ENCODE data around the gene MANF.

The MANF gene

DNA sequence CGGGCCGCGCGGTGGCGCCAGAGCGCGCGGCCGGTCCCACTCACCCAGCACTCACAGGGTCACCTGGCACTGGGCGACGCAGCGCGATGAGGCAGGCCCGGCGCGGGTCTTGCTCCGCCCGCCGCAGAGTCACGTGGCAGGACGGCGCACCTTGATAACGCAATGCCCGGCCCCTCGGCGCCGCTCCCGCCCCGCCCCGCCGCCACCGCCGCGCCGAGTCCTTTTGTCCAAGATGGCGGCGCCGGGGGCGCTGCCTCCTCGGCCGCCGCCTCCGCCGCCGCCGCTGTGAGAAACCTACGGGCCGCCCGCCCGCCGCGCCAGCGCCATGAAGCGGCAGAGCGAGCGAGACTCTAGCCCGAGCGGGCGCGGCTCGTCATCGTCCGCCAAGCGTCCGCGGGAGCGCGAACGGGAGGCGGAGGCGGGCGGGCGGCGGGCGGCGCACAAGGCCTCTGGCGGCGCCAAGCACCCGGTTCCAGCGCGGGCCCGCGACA, 6.0 kb downstream of the MANF start, which contains the start of gene RBM15B:
RBM15B (plus strand) TSS at position 211 of the 491 bp plus-strand sequence; CDS start at position 326, 115 bp downstream.
- peak; percentile 97 for ATAC-seq
- Mint-ChIP-seq H3K4me1 (peaks cover 77% of the 10 kb centered on the region), H3K27me3 (no peaks in the 10 kb centered on the region), H3K4me3 (peak within 1 kb of the TSS; percentile 79), H3K36me3 (ENCODE audit: low read depth) (peaks cover 59% of the 10 kb centered on the region), H3K9me3 (no peaks in the 10 kb centered on the region), H3K27ac (peak within 1 kb of the TSS; percentile 86)
- peak; percentile 98 for DNase-seq

DNA sequence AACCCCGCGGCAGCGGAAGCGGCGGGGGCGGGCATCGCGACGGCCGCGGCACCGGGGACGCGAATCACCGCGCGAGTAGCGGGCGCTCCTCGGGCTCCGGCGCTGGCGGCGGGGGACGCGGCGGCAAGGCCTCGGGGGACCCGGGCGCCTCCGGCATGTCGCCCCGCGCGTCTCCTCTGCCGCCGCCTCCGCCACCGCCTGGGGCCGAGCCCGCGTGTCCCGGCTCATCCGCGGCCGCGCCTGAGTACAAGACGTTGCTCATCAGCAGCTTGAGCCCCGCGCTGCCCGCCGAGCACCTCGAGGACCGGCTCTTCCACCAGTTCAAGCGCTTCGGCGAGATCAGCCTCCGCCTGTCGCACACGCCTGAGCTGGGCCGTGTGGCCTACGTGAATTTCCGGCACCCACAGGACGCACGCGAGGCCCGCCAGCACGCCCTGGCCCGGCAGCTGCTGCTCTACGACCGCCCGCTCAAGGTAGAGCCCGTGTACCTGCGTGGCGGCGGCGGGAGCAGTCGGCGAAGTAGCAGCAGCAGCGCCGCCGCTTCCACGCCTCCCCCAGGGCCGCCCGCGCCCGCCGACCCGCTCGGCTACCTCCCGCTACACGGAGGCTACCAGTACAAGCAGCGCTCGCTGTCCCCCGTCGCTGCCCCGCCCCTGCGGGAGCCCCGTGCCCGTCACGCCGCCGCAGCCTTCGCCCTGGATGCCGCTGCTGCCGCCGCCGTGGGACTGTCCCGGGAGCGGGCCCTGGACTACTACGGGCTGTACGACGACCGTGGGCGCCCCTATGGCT, 6.7 kb downstream of the MANF start:
- Mint-ChIP-seq H3K4me3 (peak overlapping the region; percentile 79), H3K9me3 (no peaks in the 10 kb centered on the region), H3K27ac (peak overlapping the region; percentile 86), H3K36me3 (ENCODE audit: low read depth) (peaks cover 59% of the 10 kb centered on the region), H3K27me3 (no peaks in the 10 kb centered on the region), H3K4me1 (peaks cover 77% of the 10 kb centered on the region)
- DNase-seq = peak; percentile 36
- peak; percentile 4 for ATAC-seq

DNA sequence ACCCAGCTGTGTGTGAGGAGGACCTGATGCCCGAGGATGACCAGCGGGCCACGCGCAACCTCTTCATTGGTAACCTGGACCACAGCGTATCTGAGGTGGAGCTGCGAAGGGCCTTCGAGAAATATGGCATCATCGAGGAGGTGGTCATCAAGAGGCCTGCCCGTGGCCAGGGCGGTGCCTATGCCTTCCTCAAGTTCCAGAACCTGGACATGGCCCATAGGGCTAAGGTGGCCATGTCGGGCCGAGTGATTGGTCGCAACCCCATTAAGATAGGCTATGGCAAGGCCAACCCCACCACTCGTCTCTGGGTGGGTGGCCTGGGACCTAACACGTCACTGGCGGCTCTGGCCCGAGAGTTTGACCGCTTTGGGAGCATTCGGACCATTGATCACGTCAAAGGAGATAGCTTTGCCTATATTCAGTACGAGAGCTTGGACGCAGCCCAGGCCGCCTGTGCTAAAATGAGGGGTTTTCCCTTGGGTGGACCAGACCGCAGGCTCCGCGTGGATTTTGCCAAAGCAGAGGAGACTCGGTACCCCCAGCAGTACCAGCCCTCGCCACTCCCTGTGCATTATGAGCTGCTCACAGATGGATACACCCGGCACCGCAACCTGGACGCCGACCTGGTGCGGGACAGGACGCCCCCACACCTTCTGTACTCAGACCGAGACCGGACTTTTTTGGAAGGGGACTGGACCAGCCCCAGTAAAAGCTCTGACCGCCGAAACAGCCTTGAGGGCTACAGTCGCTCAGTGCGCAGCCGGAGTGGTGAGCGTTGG, 7.5 kb downstream of the MANF start:
- Mint-ChIP-seq H3K9me3 (no peaks in the 10 kb centered on the region), H3K4me3 (peak overlapping the region; percentile 79), H3K4me1 (peaks cover 71% of the 10 kb centered on the region), H3K27me3 (no peaks in the 10 kb centered on the region), H3K27ac (peak overlapping the region; percentile 73), H3K36me3 (ENCODE audit: low read depth) (peaks cover 58% of the 10 kb centered on the region)
- DNase-seq (no peak), ATAC-seq (no peak)

DNA sequence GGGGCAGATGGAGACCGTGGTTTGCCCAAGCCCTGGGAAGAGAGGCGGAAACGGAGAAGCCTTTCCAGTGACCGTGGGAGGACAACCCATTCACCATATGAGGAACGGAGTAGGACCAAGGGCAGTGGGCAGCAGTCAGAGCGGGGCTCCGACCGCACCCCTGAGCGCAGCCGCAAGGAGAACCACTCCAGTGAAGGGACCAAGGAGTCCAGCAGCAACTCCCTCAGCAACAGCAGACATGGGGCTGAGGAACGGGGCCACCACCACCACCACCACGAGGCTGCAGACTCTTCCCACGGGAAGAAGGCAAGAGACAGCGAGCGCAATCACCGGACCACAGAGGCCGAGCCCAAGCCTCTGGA, 8.0 kb downstream of the MANF start:
- H3K36me3 Mint-ChIP-seq (ENCODE audit: low read depth) = peaks cover 53% of the 10 kb centered on the region
- H3K4me3 Mint-ChIP-seq = peak overlapping the region; percentile 79
- H3K27ac Mint-ChIP-seq = peak overlapping the region; percentile 73
- no peaks in the 10 kb centered on the region for H3K27me3 Mint-ChIP-seq
- no peak for DNase-seq
- H3K4me1 Mint-ChIP-seq = peaks cover 65% of the 10 kb centered on the region
- no peak for ATAC-seq
- H3K9me3 Mint-ChIP-seq = no peaks in the 10 kb centered on the region

DNA sequence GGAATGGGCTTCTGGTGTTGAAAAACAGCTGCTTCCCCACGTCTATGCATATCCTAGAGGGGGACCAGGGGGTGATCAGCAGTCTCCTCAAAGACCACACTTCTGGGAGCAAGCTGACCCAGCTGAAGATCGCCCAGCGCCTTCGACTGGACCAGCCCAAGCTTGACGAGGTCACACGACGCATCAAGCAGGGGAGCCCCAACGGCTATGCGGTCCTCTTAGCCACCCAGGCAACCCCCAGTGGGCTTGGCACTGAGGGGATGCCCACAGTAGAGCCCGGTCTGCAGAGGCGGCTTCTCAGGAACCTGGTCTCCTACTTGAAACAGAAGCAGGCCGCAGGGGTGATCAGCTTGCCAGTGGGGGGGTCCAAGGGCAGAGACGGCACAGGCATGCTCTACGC, 8.5 kb downstream of the MANF start:
- no peak for DNase-seq
- peaks cover 61% of the 10 kb centered on the region for H3K4me1 Mint-ChIP-seq
- H3K4me3 Mint-ChIP-seq = peak overlapping the region; percentile 79
- no peak for ATAC-seq
- H3K36me3 Mint-ChIP-seq (ENCODE audit: low read depth) = peaks cover 49% of the 10 kb centered on the region
- H3K27me3 Mint-ChIP-seq = no peaks in the 10 kb centered on the region
- no peak overlapping the region for H3K27ac Mint-ChIP-seq
- no peaks in the 10 kb centered on the region for H3K9me3 Mint-ChIP-seq

DNA sequence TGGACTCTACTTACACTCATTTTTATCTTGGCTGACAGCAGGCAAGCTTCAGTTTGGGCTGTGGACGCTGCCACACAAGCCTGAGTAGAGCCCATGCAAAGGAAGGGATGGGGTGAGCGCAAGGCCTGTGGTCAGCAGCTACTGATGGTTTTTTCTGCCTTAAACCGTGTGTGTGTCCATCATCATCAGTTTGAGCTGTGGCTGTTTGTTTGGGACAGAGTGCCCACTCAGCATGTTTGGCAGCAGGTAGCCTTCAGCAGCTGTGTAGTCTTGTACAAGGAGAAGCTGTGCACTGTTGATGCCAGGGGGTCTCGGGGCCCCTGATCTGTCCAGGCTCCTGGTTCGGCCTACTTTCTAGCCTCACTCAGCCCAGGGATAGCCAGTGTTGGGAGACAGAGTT, 9.4 kb downstream of the MANF start:
- DNase-seq (no peak), ATAC-seq (no peak)
- Mint-ChIP-seq H3K9me3 (no peaks in the 10 kb centered on the region), H3K36me3 (ENCODE audit: low read depth) (peaks cover 42% of the 10 kb centered on the region), H3K27me3 (no peaks in the 10 kb centered on the region), H3K4me1 (peaks cover 54% of the 10 kb centered on the region), H3K27ac (peak overlapping the region; percentile 68), H3K4me3 (peak overlapping the region; percentile 79)

DNA sequence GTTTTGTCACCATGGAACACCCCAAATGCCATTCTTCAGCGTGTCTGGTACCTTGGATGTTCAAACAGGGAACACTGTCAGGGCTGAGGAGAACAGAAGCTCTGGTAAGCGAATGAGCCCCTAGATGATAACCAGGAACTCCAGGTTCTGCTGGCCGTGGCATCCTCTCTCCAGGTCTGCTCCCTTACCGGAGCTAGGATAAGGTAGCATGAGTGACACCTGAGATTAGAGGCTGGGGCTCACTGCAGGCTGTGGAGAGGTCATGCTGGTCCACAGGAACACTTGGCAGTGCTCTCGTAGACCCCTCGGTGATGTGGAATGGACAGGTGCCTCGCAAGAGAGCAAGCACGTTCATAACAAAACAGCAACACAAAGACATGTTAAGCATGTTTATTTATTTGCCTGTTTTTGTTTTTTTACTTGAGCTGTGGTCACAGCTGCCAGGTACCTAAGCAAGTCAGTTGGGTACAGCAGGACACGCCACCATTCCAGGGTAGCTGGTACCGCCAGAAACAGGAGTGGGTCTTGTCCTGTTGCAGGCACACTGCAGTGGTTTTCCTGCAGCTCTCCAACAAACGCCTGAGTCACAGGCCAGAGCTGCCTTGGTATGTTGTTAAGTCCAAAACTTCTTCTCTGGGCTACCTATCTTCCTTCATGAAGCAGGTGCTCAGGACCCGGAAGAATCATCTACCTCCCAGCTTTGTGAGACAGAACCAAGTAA, 10.6 kb downstream of the MANF start:
- Mint-ChIP-seq H3K27me3 (no peaks in the 10 kb centered on the region), H3K4me3 (no peak overlapping the region), H3K27ac (peak overlapping the region; percentile 52), H3K36me3 (ENCODE audit: low read depth) (peaks cover 47% of the 10 kb centered on the region), H3K9me3 (no peaks in the 10 kb centered on the region), H3K4me1 (peaks cover 45% of the 10 kb centered on the region)
- ATAC-seq = no peak
- DNase-seq = no peak

DNA sequence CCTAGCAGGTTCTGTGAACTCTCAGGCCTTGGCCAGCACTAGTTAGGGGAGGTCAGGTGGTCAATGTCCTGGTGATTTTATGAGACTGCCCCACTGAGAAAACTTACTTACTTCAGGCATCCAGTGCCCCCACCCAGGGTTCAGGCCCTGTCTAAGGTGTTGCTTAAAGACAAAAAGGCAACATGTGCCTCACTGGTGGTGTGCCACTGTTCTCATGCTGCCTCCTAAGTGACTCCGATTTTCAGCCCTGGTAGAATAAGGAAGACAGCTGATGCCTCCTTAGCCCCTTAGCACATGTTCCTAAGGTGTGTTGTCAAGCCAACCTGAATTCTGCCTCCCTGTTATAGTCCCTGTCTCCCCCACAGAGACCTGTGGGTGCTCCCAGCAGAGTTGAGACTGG, 11.3 kb downstream of the MANF start:
- Mint-ChIP-seq H3K27me3 (no peaks in the 10 kb centered on the region), H3K4me3 (no peak overlapping the region), H3K4me1 (peaks cover 43% of the 10 kb centered on the region), H3K9me3 (no peaks in the 10 kb centered on the region), H3K36me3 (ENCODE audit: low read depth) (peaks cover 52% of the 10 kb centered on the region), H3K27ac (peak overlapping the region; percentile 52)
- no peak for ATAC-seq
- DNase-seq = no peak

DNA sequence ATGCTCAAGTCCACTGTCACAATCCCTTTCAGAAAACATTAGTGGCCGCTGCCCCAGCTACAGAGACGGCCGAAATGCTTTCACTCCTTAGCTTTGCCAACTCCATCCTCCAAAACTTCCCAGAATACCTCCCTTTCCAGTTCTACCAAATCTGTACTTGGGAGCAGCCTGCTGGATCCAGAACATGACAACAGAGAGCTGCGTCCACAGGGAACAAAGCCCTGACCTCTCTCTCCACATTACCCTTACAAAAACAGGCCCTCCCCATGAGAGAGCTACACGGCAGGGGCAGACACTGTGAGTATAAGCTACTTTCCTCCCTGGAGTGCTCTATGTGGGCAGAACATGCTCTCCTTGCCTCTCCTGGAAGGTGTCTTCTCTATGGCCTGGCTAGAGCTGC, 12.3 kb downstream of the MANF start:
- Mint-ChIP-seq H3K4me1 (peaks cover 41% of the 10 kb centered on the region), H3K9me3 (no peaks in the 10 kb centered on the region), H3K27me3 (no peaks in the 10 kb centered on the region), H3K27ac (peak overlapping the region; percentile 52), H3K36me3 (ENCODE audit: low read depth) (peaks cover 59% of the 10 kb centered on the region), H3K4me3 (no peak overlapping the region)
- no peak for DNase-seq
- ATAC-seq = no peak

DNA sequence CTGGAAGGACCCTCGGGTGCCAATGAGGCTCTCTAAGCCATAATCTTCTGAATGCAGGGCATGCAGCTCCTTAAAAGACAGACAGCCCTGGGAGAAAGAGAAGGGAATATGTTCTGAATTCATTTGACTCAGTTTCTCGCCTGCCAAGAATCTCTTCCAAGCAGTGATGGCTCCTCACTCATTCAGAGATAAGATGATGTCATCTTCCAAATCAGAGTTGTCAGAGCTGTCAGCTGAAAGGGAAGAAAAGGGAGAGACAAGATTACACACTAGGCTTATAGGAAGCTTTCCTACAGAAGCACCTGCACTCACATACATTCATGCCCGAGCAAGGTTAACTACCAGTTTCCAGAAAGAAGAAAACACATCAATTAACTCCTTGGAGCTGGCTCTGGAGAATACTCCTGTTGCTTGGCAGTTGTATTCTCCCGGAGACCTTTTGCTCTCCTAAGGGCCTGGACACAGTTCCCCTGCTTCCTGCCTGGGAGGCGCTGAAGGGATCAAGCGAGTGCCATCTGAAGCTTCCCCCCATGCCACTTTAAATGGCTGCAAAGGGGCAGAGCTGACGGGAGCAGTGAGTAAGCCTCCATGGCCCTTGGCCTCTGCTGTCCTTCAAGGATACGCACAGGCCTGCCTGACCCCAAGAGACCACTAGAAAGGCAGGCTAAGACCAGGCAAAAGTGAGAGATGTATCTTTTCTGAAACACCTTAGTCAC, 13.7 kb downstream of the MANF start:
- H3K4me1 Mint-ChIP-seq = peaks cover 27% of the 10 kb centered on the region
- H3K9me3 Mint-ChIP-seq = no peaks in the 10 kb centered on the region
- DNase-seq (no peak), ATAC-seq (no peak)
- peak overlapping the region; percentile 20 for H3K27ac Mint-ChIP-seq
- peaks cover 52% of the 10 kb centered on the region for H3K36me3 Mint-ChIP-seq (ENCODE audit: low read depth)
- no peaks in the 10 kb centered on the region for H3K27me3 Mint-ChIP-seq
- H3K4me3 Mint-ChIP-seq = no peak overlapping the region

DNA sequence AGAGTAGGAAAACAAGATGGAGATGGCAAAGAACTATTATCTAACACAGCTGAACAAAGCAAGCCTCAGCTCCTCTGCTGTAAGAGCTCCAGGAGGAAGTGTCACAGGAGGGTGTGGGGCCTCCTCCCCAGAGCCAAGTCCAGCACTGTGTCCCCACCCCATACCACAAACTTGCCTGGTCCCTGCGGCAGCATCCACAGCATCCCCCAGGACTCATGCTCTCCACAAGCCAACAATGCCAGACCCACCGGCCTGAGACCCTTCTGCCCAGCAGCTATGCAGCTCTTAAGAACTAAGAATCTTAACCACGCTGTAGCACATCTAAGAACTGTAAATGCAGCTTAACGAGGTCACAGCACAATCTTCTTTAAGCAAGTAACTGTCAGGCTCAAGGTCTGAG, 15.1 kb downstream of the MANF start:
- Mint-ChIP-seq H3K9me3 (no peaks in the 10 kb centered on the region), H3K36me3 (ENCODE audit: low read depth) (peaks cover 43% of the 10 kb centered on the region), H3K4me1 (peaks cover 15% of the 10 kb centered on the region), H3K27ac (peak overlapping the region; percentile 60), H3K27me3 (no peaks in the 10 kb centered on the region), H3K4me3 (no peak overlapping the region)
- ATAC-seq = peak; percentile 12
- no peak for DNase-seq

DNA sequence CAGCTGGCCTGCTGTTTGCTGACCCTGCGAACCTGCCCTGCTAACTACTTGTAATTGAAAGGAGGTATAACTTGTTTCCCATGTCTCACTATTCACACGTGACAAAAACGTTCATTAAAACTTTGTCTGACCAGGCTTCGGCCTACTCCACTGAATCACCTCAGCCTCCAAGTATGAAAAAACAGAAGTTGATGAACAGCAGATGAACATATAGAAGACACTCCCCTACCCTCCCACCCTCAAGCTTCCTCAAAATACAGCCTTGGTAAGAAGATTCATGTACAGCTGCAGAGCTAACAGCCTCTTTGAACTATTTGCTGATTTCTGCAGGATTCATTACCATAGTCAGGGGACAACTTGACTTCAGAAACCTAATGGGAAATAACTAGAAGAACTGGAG, 16.6 kb downstream of the MANF start:
- Mint-ChIP-seq H3K27ac (no peak overlapping the region), H3K36me3 (ENCODE audit: low read depth) (peaks cover 41% of the 10 kb centered on the region), H3K4me1 (peaks cover 7% of the 10 kb centered on the region), H3K4me3 (no peak overlapping the region), H3K27me3 (no peaks in the 10 kb centered on the region), H3K9me3 (no peaks in the 10 kb centered on the region)
- ATAC-seq = no peak
- no peak for DNase-seq

DNA sequence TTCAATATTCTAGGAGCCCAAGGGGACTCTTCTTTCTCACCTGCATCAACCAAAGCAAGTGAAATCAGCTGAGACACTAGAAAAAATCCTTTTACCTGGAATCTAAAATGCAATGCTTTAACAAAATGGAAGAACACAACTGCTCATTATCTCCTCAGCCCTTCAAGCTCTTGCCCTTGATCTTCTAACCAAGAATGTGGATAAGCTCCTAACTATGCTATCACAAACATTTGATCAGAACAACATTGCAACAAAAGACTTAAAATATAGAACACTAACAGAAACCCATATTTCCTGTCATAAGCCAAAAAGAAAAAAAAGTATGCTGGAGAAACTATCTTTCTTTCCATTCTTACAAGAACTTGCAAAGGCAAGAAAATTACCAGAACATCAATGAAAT, 18.6 kb downstream of the MANF start:
- H3K36me3 Mint-ChIP-seq (ENCODE audit: low read depth) = peaks cover 44% of the 10 kb centered on the region

DNA sequence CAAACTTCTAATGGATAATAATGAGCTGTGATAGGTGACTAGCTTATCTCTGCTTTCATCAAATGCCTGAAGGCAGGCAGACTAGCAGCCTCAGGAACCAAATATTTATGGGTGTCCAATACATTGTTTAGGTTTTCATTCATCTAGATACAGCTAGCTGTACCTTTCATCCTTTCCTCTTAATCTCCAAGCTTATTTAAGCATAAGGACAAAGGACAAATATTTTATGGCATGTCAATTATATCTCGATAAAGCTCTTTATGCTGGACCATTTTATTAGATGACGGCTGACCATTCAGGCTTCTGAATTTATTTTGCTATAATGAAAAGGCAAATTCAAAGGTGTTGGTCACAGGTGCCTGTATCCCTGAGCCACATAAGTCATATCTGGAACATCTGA, 22.9 kb downstream of the MANF start:
- Mint-ChIP-seq H3K4me3 (no peak overlapping the region), H3K36me3 (ENCODE audit: low read depth) (peaks cover 44% of the 10 kb centered on the region), H3K4me1 (peaks cover 7% of the 10 kb centered on the region), H3K27me3 (no peaks in the 10 kb centered on the region), H3K27ac (no peak overlapping the region), H3K9me3 (no peaks in the 10 kb centered on the region)
- DNase-seq = no peak
- ATAC-seq = no peak

More for the DNA sequence above, 18.6 kb downstream of the MANF start:
- peaks cover 7% of the 10 kb centered on the region for H3K4me1 Mint-ChIP-seq
- H3K27me3 Mint-ChIP-seq = no peaks in the 10 kb centered on the region
- no peak overlapping the region for H3K4me3 Mint-ChIP-seq
- ATAC-seq (no peak), DNase-seq (no peak)
- H3K27ac Mint-ChIP-seq = no peak overlapping the region
- H3K9me3 Mint-ChIP-seq = no peaks in the 10 kb centered on the region

Measured in activated naive CD8-positive, alpha-beta T cell treated with anti-CD3 and anti-CD28 coated beads, Interleukin-2, amount 50 U/mL, for 24 hours (primary cell).